Measurements from ENCODE around the gene SIGLEC14. TPM values are rescaled to one million over a fixed set of nuclear protein-coding genes. Genes with fewer than 3 reads are reported as not detected.
"Not testable (repeated sequence)": the region's sequence is repeated elsewhere in the genome, so short reads cannot be mapped to it uniquely, and the experiment has no call there.

The SIGLEC14 gene
- total RNA-seq, 1 donor from 2014 or later: 0.75 TPM

DNA sequence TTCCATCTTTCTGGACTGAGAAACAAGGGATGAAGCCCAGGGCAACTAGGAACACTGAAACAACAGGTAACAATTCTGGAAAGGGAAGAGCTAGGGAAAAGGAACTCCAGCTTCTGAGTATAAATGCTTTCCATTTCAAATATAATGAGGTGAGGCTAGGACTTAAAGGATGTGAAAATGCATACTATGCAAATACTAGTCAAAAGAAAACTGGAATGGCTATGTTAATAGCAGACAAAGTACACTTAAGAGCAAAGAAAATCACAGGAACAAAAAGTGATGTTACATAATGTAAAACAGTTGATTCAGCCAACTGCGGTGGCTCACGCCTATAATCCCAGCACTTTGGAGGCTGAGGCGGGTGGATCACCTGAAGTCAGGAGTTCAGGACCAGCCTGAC is 6.2 kb downstream of the SIGLEC14 start:
- H3K4me1 ChIP-seq: no peaks in the 10 kb centered on the region
- no peak overlapping the region for H3K4me3 ChIP-seq
- no peak overlapping the region for H3K27ac ChIP-seq
- H3K27me3 ChIP-seq: no peaks in the 10 kb centered on the region
- H3K36me3 ChIP-seq: no peaks in the 10 kb centered on the region
- intact Hi-C loops (cut with DNase I): no loop called here
- no peak for DNase-seq (ENCODE audit: low spot score in 2 of 2)
- no peaks in the 10 kb centered on the region for H3K9me3 ChIP-seq
- TF ChIP-seq, protein P1, sequence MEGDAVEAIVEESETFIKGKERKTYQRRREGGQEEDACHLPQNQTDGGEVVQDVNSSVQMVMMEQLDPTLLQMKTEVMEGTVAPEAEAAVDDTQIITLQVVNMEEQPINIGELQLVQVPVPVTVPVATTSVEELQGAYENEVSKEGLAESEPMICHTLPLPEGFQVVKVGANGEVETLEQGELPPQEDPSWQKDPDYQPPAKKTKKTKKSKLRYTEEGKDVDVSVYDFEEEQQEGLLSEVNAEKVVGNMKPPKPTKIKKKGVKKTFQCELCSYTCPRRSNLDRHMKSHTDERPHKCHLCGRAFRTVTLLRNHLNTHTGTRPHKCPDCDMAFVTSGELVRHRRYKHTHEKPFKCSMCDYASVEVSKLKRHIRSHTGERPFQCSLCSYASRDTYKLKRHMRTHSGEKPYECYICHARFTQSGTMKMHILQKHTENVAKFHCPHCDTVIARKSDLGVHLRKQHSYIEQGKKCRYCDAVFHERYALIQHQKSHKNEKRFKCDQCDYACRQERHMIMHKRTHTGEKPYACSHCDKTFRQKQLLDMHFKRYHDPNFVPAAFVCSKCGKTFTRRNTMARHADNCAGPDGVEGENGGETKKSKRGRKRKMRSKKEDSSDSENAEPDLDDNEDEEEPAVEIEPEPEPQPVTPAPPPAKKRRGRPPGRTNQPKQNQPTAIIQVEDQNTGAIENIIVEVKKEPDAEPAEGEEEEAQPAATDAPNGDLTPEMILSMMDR (IDR thresholded peaks at IDR 0.05): no peak

DNA sequence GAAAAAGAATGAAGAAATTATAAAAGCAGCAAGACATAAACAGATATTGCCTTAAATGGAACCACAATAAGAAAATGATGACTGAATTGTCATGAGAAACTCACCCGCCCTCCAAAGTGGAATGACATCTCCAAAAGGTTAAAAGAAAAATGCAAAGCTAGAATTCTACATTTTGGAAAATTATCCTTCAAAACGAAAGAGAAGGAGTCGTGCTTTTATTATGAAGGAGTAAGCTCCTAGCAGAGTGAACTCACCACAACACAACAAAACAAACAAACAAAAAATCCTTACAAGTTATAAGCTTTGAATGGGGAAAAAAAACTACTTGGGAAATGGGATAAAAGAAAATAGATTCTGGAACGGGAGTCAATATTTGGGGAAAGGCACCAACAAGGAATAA is 6.7 kb downstream of the SIGLEC14 start:
- TF ChIP-seq, protein P1 (IDR thresholded peaks at IDR 0.05): no peak
- H3K27me3 ChIP-seq: no peaks in the 10 kb centered on the region
- H3K9me3 ChIP-seq: no peaks in the 10 kb centered on the region

DNA sequence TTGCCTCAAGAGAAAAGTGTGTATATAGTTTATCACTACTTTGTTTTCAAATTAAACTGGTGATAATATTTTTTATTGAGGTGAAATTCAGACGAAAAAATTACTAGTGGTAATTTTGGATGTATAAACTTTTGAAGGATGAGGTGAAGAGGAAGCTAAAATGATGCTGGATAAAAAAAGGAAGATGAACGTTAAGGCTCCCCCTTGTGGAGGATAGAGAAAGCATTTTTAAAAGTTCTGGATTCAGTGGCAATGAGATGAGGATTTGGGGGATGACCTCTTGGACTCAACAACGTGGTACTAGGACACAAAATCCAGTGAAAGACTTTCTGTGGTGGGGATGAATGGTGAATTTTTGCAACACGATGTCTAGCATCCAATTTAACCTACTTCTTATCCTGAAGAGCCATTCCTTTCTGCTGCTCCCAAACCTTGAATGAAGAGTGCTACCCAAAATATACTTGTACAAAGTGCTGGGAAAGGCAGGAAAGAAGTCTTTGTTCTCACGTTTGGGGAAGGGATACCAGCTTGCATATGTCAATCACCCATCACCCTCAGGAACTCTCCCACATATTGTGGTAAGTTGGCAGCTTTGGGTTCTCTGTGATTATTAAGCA is 9.2 kb downstream of the SIGLEC14 start:
- no peak overlapping the region for H3K4me3 ChIP-seq

More for the DNA sequence above, 6.7 kb downstream of the SIGLEC14 start:
- DNase-seq (ENCODE audit: low spot score in 2 of 2): no peak
- intact Hi-C loops (cut with DNase I): no loop called here
- Histone ChIP-seq H3K4me1 (no peaks in the 10 kb centered on the region), H3K36me3 (no peaks in the 10 kb centered on the region), H3K4me3 (no peak overlapping the region), H3K27ac (no peak overlapping the region)

DNA sequence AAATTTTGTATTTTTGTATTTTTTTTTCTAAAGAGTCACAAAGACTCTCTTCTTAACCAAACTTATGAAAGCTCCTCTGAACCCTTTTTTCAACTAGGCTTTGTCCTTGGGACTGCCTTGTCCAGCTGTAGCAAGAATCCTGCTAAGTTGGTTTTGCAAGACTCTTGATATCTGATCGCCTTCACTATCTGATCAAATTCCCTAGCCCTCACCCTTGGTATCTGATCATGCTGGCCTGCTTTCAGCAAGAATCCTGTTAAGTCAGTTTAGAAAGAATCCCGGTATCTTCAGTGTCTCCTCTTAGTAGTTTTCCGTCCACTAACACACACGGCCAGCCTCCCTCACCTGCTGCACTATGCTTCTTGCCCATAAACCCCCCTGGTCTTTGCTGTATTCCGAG is 14.5 kb downstream of the SIGLEC14 start:
- no peak overlapping the region for H3K27ac ChIP-seq
- H3K4me3 ChIP-seq: no peak overlapping the region
- no peaks in the 10 kb centered on the region for H3K27me3 ChIP-seq
- no peaks in the 10 kb centered on the region for H3K9me3 ChIP-seq
- DNase-seq (ENCODE audit: low spot score in 2 of 2): no peak
- TF ChIP-seq, protein P1 (IDR thresholded peaks at IDR 0.05): no peak
- intact Hi-C loops (cut with DNase I): no loop called here
- no peaks in the 10 kb centered on the region for H3K36me3 ChIP-seq
- no peaks in the 10 kb centered on the region for H3K4me1 ChIP-seq

More for the DNA sequence above, 9.2 kb downstream of the SIGLEC14 start:
- intact Hi-C loops (cut with DNase I): no loop called here
- H3K9me3 ChIP-seq: no peaks in the 10 kb centered on the region
- no peak overlapping the region for H3K27ac ChIP-seq
- TF ChIP-seq, protein P1 (IDR thresholded peaks at IDR 0.05): no peak
- no peaks in the 10 kb centered on the region for H3K36me3 ChIP-seq
- no peak for DNase-seq (ENCODE audit: low spot score in 2 of 2)
- H3K4me1 ChIP-seq: no peaks in the 10 kb centered on the region
- H3K27me3 ChIP-seq: no peaks in the 10 kb centered on the region

DNA sequence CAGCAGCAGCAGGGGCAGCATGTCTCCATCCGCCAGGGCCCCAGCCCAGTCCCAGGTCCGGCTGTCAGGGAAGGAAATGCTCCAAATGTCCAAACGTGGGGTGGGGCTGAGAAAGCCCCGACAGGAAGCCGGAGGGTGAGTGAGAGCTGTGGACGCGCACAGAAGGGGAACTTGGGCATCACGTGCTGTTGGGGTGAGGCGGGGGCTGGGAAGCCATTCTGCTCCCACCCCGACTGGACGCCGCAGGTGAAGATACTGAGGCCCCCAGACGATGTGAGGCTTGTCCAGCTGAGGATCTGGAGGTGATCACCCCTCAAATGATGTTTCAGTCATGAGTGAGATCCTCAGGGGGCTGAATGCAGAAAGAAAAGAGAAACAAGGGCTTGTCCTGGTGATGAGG is 16.3 kb downstream of the SIGLEC14 start, which contains the start of gene SIGLEC5:
Gene SIGLEC5, minus strand, starts transcription at position 87 of the 400 bp plus-strand sequence. Its CDS starts 66 bp downstream, at position 21.
- H3K4me3 ChIP-seq; H3K36me3 ChIP-seq; H3K27me3 ChIP-seq; intact Hi-C loops (cut with DNase I); DNase-seq (ENCODE audit: low spot score in 2 of 2); H3K9me3 ChIP-seq; H3K27ac ChIP-seq; H3K4me1 ChIP-seq: not testable (repeated sequence)

DNA sequence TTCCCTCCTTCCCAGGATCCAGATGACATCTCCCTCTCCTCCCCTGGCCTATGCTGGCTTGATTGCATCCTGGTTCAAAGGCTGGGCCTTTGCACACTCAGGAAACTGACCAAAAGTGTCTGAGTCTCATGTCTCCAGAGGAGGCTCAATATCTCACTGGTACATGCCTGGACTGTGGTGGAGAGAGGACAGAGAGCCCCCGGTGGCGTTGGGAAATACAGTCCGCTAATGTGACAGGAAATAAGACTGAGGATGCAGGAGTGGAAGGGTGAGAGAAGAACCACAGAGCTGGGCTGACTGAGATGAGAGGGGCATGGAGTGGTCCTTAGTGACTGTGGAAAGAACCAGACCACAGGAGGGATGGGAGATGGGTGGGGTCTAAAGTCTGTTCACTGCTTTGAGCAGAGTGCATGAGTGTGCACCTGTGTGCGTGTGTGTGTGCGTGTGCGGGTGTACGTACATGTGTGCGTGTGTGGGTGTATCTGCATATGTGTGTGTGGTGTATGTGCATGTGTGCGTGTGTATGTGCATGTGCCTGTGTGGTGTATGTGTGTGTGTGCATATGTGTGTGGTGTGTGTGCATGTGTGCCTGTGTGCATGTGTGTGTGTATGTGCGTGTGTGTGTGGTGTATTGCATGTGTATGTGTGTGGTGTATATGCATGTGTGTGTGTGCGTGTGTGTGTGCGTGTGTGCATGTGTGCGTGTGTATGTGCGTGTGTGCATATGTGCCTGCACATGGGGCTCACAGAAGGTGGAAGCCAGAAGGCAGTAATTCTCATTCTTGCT is 18.3 kb downstream of the SIGLEC14 start:
- H3K27me3 ChIP-seq: no peaks in the 10 kb centered on the region
- DNase-seq (ENCODE audit: low spot score in 2 of 2): no peak
- no peaks in the 10 kb centered on the region for H3K36me3 ChIP-seq
- TF ChIP-seq, protein P1 (IDR thresholded peaks at IDR 0.05): no peak
- H3K4me3 ChIP-seq: no peak overlapping the region
- intact Hi-C loops (cut with DNase I): no loop called here
- H3K9me3 ChIP-seq: no peaks in the 10 kb centered on the region
- no peaks in the 10 kb centered on the region for H3K4me1 ChIP-seq
- no peak overlapping the region for H3K27ac ChIP-seq

All from ascending aorta (tissue), 2 donors.